Mammary epithelial cell (primary cell): ENCODE measurements around the gene TEX264.

ENCODE experiments used
- CTCF ChIP-seq, 2 donors: IDR thresholded peaks in 1 of 2; conservative IDR thresholded peaks in 1 of 2; 2 replicates each; pipeline ENCODE4 v1.5.1; 2011 to 2012; ENCODE audit warnings: inconsistent platforms in 2 of 2, low read length in 2 of 2, mild to moderate bottlenecking in 2 of 2, control low read depth in 1 of 2, low read depth in 1 of 2; ENCODE audit not compliant: insufficient read depth in 1 of 2; ENCODE audit errors: extremely low read depth in 1 of 2
- EZH2 ChIP-seq: IDR thresholded peaks from 2 replicates; pipeline ENCODE4 v1.6.1; 2012; ENCODE audit warnings: low read length, inconsistent platforms, borderline replicate concordance

GRCh38 chr3:51622413-51622812, 48.6 kb upstream of the TEX264 start:
- TF ChIP-seq CTCF (conservative IDR thresholded peaks at IDR 0.05 in 1 of 2, IDR thresholded peaks at IDR 0.05 in 1 of 2; ENCODE audit: extremely low read depth in 1 of 2, insufficient read depth in 1 of 2, low read depth in 1 of 2, low read length in 2 of 2) (no peak), EZH2 (no peak)
